Nephron progenitor cell (in vitro differentiated cells): Measurements from ENCODE around the gene LENG9.

ENCODE experiments used
- DNase-seq: peaks from one replicate; pipeline ENCODE4 v3.0.0; 2021
- H3K27ac Mint-ChIP-seq: 2 replicates; pipeline ENCODE4 v1.8.0; 2021; ENCODE audit warnings: mild to moderate bottlenecking, moderate library complexity, mixed read lengths
- H3K27me3 Mint-ChIP-seq: 2 replicates; pipeline ENCODE4 v1.8.0; 2021; ENCODE audit warnings: mild to moderate bottlenecking, low read depth, mixed read lengths; ENCODE audit not compliant: poor library complexity
- H3K36me3 Mint-ChIP-seq: 2 replicates; pipeline ENCODE4 v1.8.0; 2021; ENCODE audit warnings: low read depth, mixed read lengths
- H3K4me1 Mint-ChIP-seq: 2 replicates; pipeline ENCODE4 v1.8.0; 2021; ENCODE audit warnings: mixed read lengths
- H3K4me3 Mint-ChIP-seq: 2 replicates; pipeline ENCODE4 v1.8.0; 2021; ENCODE audit warnings: mild to moderate bottlenecking, moderate library complexity, mixed read lengths
- H3K9me3 Mint-ChIP-seq: 2 replicates; pipeline ENCODE4 v1.8.0; 2021; ENCODE audit warnings: mild to moderate bottlenecking, moderate library complexity, mixed read lengths
- CTCF ChIP-seq: fragments of 200-600 bp; sonication (generic); IDR thresholded peaks from 2 replicates; pipeline ENCODE4 v1.5.0; 2021; ENCODE audit warnings: antibody characterized with exemption

The LENG9 gene

GRCh38 chr19:54457773-54458647 is 5.6 kb downstream of the LENG9 start:
- peaks cover 19% of the 10 kb centered on the region for H3K4me1 Mint-ChIP-seq
- no peaks in the 10 kb centered on the region for H3K9me3 Mint-ChIP-seq
- H3K36me3 Mint-ChIP-seq: peaks cover 44% of the 10 kb centered on the region
- H3K4me3 Mint-ChIP-seq: no peak overlapping the region
- no peak for TF ChIP-seq CTCF
- H3K27me3 Mint-ChIP-seq: peaks cover 3% of the 10 kb centered on the region
- no peak for DNase-seq
- peak overlapping the region; percentile 66 for H3K27ac Mint-ChIP-seq

- no peak for DNase-seq
- TF ChIP-seq CTCF: no peak
- H3K36me3 Mint-ChIP-seq: peaks cover 54% of the 10 kb centered on the region
Observed at GRCh38 chr19:54456423-54457373, 6.9 kb downstream of the LENG9 start.

GRCh38 chr19:54455786-54456422 is 7.7 kb downstream of the LENG9 start:
- TF ChIP-seq CTCF: no peak
- Mint-ChIP-seq H3K9me3 (no peaks in the 10 kb centered on the region), H3K4me3 (no peak overlapping the region), H3K36me3 (peaks cover 62% of the 10 kb centered on the region), H3K27me3 (peaks cover 3% of the 10 kb centered on the region), H3K4me1 (peaks cover 15% of the 10 kb centered on the region), H3K27ac (no peak overlapping the region)
- DNase-seq: no peak

More at GRCh38 chr19:54456423-54457373, 6.9 kb downstream of the LENG9 start:
- Mint-ChIP-seq H3K27me3 (peaks cover 3% of the 10 kb centered on the region), H3K27ac (no peak overlapping the region), H3K4me3 (no peak overlapping the region), H3K4me1 (peaks cover 15% of the 10 kb centered on the region), H3K9me3 (no peaks in the 10 kb centered on the region)

GRCh38 chr19:54454781-54455675 is 8.6 kb downstream of the LENG9 start:
- Mint-ChIP-seq H3K9me3 (no peaks in the 10 kb centered on the region), H3K4me1 (peaks cover 24% of the 10 kb centered on the region), H3K27ac (no peak overlapping the region), H3K4me3 (no peak overlapping the region), H3K27me3 (peaks cover 3% of the 10 kb centered on the region), H3K36me3 (peaks cover 63% of the 10 kb centered on the region)
- DNase-seq: no peak
- no peak for TF ChIP-seq CTCF
